ENCODE measurements around the gene USP35. TPM values are rescaled to one million over a fixed set of nuclear protein-coding genes. Genes with fewer than 3 reads are reported as not detected.
A peak's percentile ranks its signal among the peaks of the same experiment; 100 is the strongest.

The USP35 gene
- polyA plus RNA-seq, 2 of the 4 experiments (the other 2 are of a cell fraction) = 3.8 to 5.8 TPM

GRCh38 chr11:78253797-78254196, 65.1 kb downstream of the USP35 start:
- ChIA-PET POLR2A (no interaction called here), CTCF (no interaction called here)

GRCh38 chr11:78254268-78254667, 65.5 kb downstream of the USP35 start:
- WGBS (ENCODE audit: missing lambda C conversion rate) = 83% methylated on average over 4 of the region's 4 CpGs
- no peak overlapping the region for H3K4me2 ChIP-seq
- ChIA-PET POLR2A (no interaction called here), CTCF (no interaction called here)
- DNase-seq (ENCODE audit: low read depth in 1 of 2, low spot score in 1 of 2) (no peak), ATAC-seq (no peak), FAIRE-seq (no peak)
- no peak for TF ChIP-seq POLR2AphosphoS2 (conservative IDR thresholded peaks at IDR 0.05; ENCODE audit: low read length)
- no peak for TF ChIP-seq CHD2 (IDR thresholded peaks at IDR 0.05; ENCODE audit: low read length, partially characterized antibody)
- no peak for TF ChIP-seq POLR2A (IDR thresholded peaks at IDR 0.05; ENCODE audit: low read length)
- no peak for TF ChIP-seq PBX3 (IDR thresholded peaks at IDR 0.05)
- TF ChIP-seq KDM1A (IDR thresholded peaks at IDR 0.05; ENCODE audit: low read depth) = no peak
- TF ChIP-seq NPAS2 (CRISPR knock-in tag; IDR thresholded peaks at IDR 0.05; ENCODE audit: borderline replicate concordance) = no peak
- TF ChIP-seq BHLHE40 (IDR thresholded peaks at IDR 0.05; ENCODE audit: low read depth, low read length) = no peak
- TF ChIP-seq MYC (IDR thresholded peaks at IDR 0.05; ENCODE audit: borderline replicate concordance, low read length) = no peak
- TF ChIP-seq ESRRA (IDR thresholded peaks at IDR 0.05; ENCODE audit: borderline replicate concordance, low read length) = no peak
- TF ChIP-seq HOXB13 (CRISPR knock-in tag; IDR thresholded peaks at IDR 0.05; ENCODE audit: low read depth) = no peak
- TF ChIP-seq KDM5A (IDR thresholded peaks at IDR 0.05) = no peak
- TF ChIP-seq FOXS1 (CRISPR knock-in tag; IDR thresholded peaks at IDR 0.05) = no peak
- TF ChIP-seq ZFP36 (IDR thresholded peaks at IDR 0.05; ENCODE audit: borderline replicate concordance, partially characterized antibody) = no peak
- no peak for TF ChIP-seq MAFK (IDR thresholded peaks at IDR 0.05; ENCODE audit: partially characterized antibody)
- TF ChIP-seq ZC3H11A (IDR thresholded peaks at IDR 0.05) = no peak
- TF ChIP-seq HDAC2 (IDR thresholded peaks at IDR 0.05) = no peak
- no peak for TF ChIP-seq EHMT2 (IDR thresholded peaks at IDR 0.05; ENCODE audit: low read depth)
- TF ChIP-seq GATA3 (IDR thresholded peaks at IDR 0.05; ENCODE audit: borderline replicate concordance) = no peak
- TF ChIP-seq NFE2L2 (conservative IDR thresholded peaks at IDR 0.05; ENCODE audit: low read length) = no peak
- H3K4me1 ChIP-seq = no peaks in the 10 kb centered on the region
- H3K27ac ChIP-seq = no peak overlapping the region
- no peaks in the 10 kb centered on the region for H3K9me3 ChIP-seq
- H3K4me3 ChIP-seq = no peak overlapping the region

More at GRCh38 chr11:78253797-78254196, 65.1 kb downstream of the USP35 start:
- TF ChIP-seq USF2 (IDR thresholded peaks at IDR 0.05) = no peak
- no peak for TF ChIP-seq E2F6 (IDR thresholded peaks at IDR 0.05; ENCODE audit: borderline replicate concordance, low read depth)
- no peak for TF ChIP-seq RFX5 (IDR thresholded peaks at IDR 0.05)
- TF ChIP-seq HOXA7 (CRISPR knock-in tag; IDR thresholded peaks at IDR 0.05) = no peak
- no peak for TF ChIP-seq HOXB13 (CRISPR knock-in tag; IDR thresholded peaks at IDR 0.05; ENCODE audit: low read depth)
- no peak for TF ChIP-seq EP300 (IDR thresholded peaks at IDR 0.05)
- no peak for TF ChIP-seq RAD21 (conservative IDR thresholded peaks at IDR 0.05 in 1 of 2, IDR thresholded peaks at IDR 0.05 in 1 of 2)
- peak; percentile 22 for TF ChIP-seq MAFK (IDR thresholded peaks at IDR 0.05; ENCODE audit: partially characterized antibody)
- no peak for DNase-seq (ENCODE audit: low read depth in 1 of 2, low spot score in 1 of 2)
- Histone ChIP-seq H3K9me3 (no peaks in the 10 kb centered on the region), H3K27ac (no peak overlapping the region), H3K4me2 (no peak overlapping the region), H3K4me1 (no peaks in the 10 kb centered on the region), H3K4me3 (no peak overlapping the region)
- no peak for FAIRE-seq
- ATAC-seq = no peak
- WGBS (ENCODE audit: missing lambda C conversion rate) = 86% methylated on average over 4 of the region's 4 CpGs

- 86% methylated on average over 2 of the region's 2 CpGs for WGBS (ENCODE audit: missing lambda C conversion rate)
- Histone ChIP-seq H3K9me3 (no peaks in the 10 kb centered on the region), H3K27ac (no peak overlapping the region), H3K4me2 (no peak overlapping the region), H3K4me3 (no peak overlapping the region), H3K4me1 (no peaks in the 10 kb centered on the region)
- CTCF ChIA-PET = no interaction called here
- TF ChIP-seq MAFK (IDR thresholded peaks at IDR 0.05; ENCODE audit: partially characterized antibody) = peak; percentile 26
- no peak for TF ChIP-seq TFCP2L1 (CRISPR knock-in tag; IDR thresholded peaks at IDR 0.05)
- no peak for TF ChIP-seq PHF8 (IDR thresholded peaks at IDR 0.05; ENCODE audit: borderline replicate concordance, low read depth)
- ATAC-seq = no peak
- no peak for DNase-seq (ENCODE audit: low read depth in 1 of 2, low spot score in 1 of 2)
- POLR2A ChIA-PET = no interaction called here
- FAIRE-seq = no peak
These were observed 67.2 kb downstream of the USP35 start for GRCh38 chr11:78255919-78256318.

Measured in A549 (cell line).